ENCODE data around the gene TEX13B. TPM values are rescaled to one million over a fixed set of nuclear protein-coding genes. Genes with fewer than 3 reads are reported as not detected.

TEX13B gene
- polyA plus RNA-seq, 1 of the 3 experiments (the other 2 are of a cell fraction) = not detected

GRCh38 chrX:108018656-108019381 lies 36.6 kb upstream of the TEX13B start:
- H2AFZ ChIP-seq (ENCODE audit: low read depth) = no peak overlapping the region
- no peak overlapping the region for H3K4me3 ChIP-seq (ENCODE audit: low read depth in 2 of 2, low read length in 1 of 2)
- no peaks in the 10 kb centered on the region; the same call in 1 of the 2 replicates for H3K27me3 ChIP-seq (ENCODE audit: insufficient read depth)
- H3K79me2 ChIP-seq (ENCODE audit: insufficient read depth) = no peaks in the 10 kb centered on the region
- H3K4me2 ChIP-seq = no peak overlapping the region
- no peaks in the 10 kb centered on the region for H3K9me3 ChIP-seq
- 8% methylated on average over 4 of the region's 4 CpGs for WGBS (ENCODE audit: low lambda C conversion rate)
- no peaks in the 10 kb centered on the region for H3F3A ChIP-seq (replicated peaks; ENCODE audit: insufficient read depth)
- no peak overlapping the region for H3K27ac ChIP-seq (ENCODE audit: low read depth in 2 of 2, low read length in 1 of 2)
- no peaks in the 10 kb centered on the region for H3K9me2 ChIP-seq
- no peak for DNase-seq
- ChIA-PET POLR2A (no interaction called here), CTCF (no interaction called here)
- H4K20me1 ChIP-seq (ENCODE audit: insufficient read depth) = no peaks in the 10 kb centered on the region
- no peak overlapping the region for H3K9ac ChIP-seq
- no peaks in the 10 kb centered on the region for H3K36me3 ChIP-seq (replicated peaks in 1 of 2; ENCODE audit: control insufficient read depth in 1 of 2, insufficient read depth in 2 of 2, low read length in 1 of 2)
- no peak for TF ChIP-seq GATA2 (CRISPR knock-in tag; IDR thresholded peaks at IDR 0.05)
- TF ChIP-seq RCOR1 (IDR thresholded peaks at IDR 0.05; ENCODE audit: low read length) = no peak
- TF ChIP-seq MEF2A (IDR thresholded peaks at IDR 0.05; ENCODE audit: borderline replicate concordance, low read depth) = no peak
- TF ChIP-seq TAF1 (IDR thresholded peaks at IDR 0.05; ENCODE audit: borderline replicate concordance, low read depth, low read length) = no peak
- TF ChIP-seq ELF1 (IDR thresholded peaks at IDR 0.05) = no peak
- no peak for TF ChIP-seq RFX5 (IDR thresholded peaks at IDR 0.05; ENCODE audit: low read length)
- TF ChIP-seq SIN3A (IDR thresholded peaks at IDR 0.05; ENCODE audit: borderline replicate concordance, low read depth, low read length) = no peak
- no peak for TF ChIP-seq RXRA (IDR thresholded peaks at IDR 0.05; ENCODE audit: borderline replicate concordance, low read depth)
- no peak for TF ChIP-seq REST (IDR thresholded peaks at IDR 0.05; ENCODE audit: low read depth, low read length)
- TF ChIP-seq MAX (IDR thresholded peaks at IDR 0.05; ENCODE audit: low read depth) = no peak
- no peaks in the 10 kb centered on the region for H3K4me1 ChIP-seq (ENCODE audit: control insufficient read depth in 1 of 2, insufficient read depth in 2 of 2, low read depth in 1 of 2, low read length in 1 of 2)

GRCh38 chrX:108001218-108001814 lies 19.1 kb upstream of the TEX13B start:
- ChIA-PET CTCF (interaction anchor here (0.9 to 1.3 kb wide), 4 partner anchors 9 to 59 kb away, joined by 3 to 5 read pairs (median 3); no protein-coding TSS in a partner anchor), POLR2A (no interaction called here)
- Histone ChIP-seq H3K9me2 (no peaks in the 10 kb centered on the region), H4K20me1 (ENCODE audit: insufficient read depth) (no peaks in the 10 kb centered on the region), H3F3A (replicated peaks; ENCODE audit: insufficient read depth) (no peaks in the 10 kb centered on the region), H2AFZ (ENCODE audit: low read depth) (no peak overlapping the region), H3K4me1 (ENCODE audit: control insufficient read depth in 1 of 2, insufficient read depth in 2 of 2, low read depth in 1 of 2, low read length in 1 of 2) (no peaks in the 10 kb centered on the region), H3K4me2 (no peak overlapping the region), H3K27ac (ENCODE audit: low read depth in 2 of 2, low read length in 1 of 2) (no peak overlapping the region), H3K36me3 (replicated peaks in 1 of 2; ENCODE audit: control insufficient read depth in 1 of 2, insufficient read depth in 2 of 2, low read length in 1 of 2) (no peaks in the 10 kb centered on the region), H3K9me3 (no peaks in the 10 kb centered on the region), H3K79me2 (ENCODE audit: insufficient read depth) (no peaks in the 10 kb centered on the region), H3K9ac (no peak overlapping the region), H3K4me3 (ENCODE audit: low read depth in 2 of 2, low read length in 1 of 2) (no peak overlapping the region), H3K27me3 (ENCODE audit: insufficient read depth) (0 out of 2 replicates have a peak, but pooled peaks cover under 1% of the 10 kb centered on the region)
- peak; percentile 65 for TF ChIP-seq CTCF (IDR thresholded peaks at IDR 0.05)
- TF ChIP-seq EP300 (IDR thresholded peaks at IDR 0.05; ENCODE audit: borderline replicate concordance in 1 of 2, low read depth in 1 of 2, low read length in 1 of 2) = no peak
- peak; percentile 20; the same call in 1 of the 2 replicates for TF ChIP-seq SMC3 (IDR thresholded peaks at IDR 0.05; ENCODE audit: low read depth, low read length)
- TF ChIP-seq RAD21 (IDR thresholded peaks at IDR 0.05; ENCODE audit: low read length) = peak; percentile 39
- 3% methylated on average over 10 of the region's 11 CpGs for WGBS (ENCODE audit: low lambda C conversion rate)
- DNase-seq = peak; percentile 19

All from SK-N-SH (cell line).